Measurements from ENCODE around the gene PDE4A. TPM values are rescaled to one million over a fixed set of nuclear protein-coding genes. Genes with fewer than 3 reads are reported as not detected.

PDE4A gene
- polyA plus RNA-seq, 3 donors = 4.7 to 14.8 (median 5.8) TPM

DNA sequence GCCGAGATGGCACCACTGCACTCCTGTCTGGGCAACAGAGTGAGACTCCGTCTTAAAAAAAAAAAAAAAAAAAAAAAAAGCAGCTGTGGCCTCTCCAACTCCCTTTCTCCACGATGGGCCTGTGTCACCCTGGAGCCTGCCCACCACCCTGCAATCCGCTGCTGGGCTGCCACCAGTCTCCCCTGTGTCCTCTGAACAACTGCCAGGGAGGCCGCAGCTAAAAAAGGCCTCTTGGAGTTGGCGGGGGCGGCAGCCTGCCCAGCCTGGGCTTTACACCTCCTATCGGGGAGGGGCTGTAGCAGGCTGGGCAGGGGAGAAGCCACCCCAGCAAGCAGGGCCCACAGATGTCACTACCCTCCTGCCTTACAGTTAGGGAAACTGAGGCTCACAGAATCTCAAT, 20.5 kb upstream of the PDE4A start:
- H3K36me3 Mint-ChIP-seq = peaks cover 33 to 48% of the 10 kb centered on the region in 2 donors
- peaks cover 0 to 6% of the 10 kb centered on the region in 2 donors for H3K27me3 ChIP-seq (ENCODE audit: control insufficient read depth in 2 of 2, insufficient read depth in 2 of 2, low read length in 2 of 2)
- H3K36me3 ChIP-seq (replicated peaks in 1 of 2; ENCODE audit: control insufficient read depth in 1 of 2, insufficient read depth in 2 of 2, low read length in 2 of 2) = peaks cover 19 to 43% of the 10 kb centered on the region in 2 donors
- peaks cover 68% of the 10 kb centered on the region for H3K79me2 ChIP-seq (ENCODE audit: insufficient read depth, low read length)
- no peak overlapping the region for H3K4me2 ChIP-seq (replicated peaks; ENCODE audit: extremely low read depth, low read length, poor library complexity, severe bottlenecking)
- H3K4me3 ChIP-seq (replicated peaks in 1 of 3; ENCODE audit: low read depth in 2 of 3, low read length in 3 of 3) = no peak overlapping the region
- H3K4me1 Mint-ChIP-seq = peaks cover 36% of the 10 kb centered on the region
- TF ChIP-seq, protein P1, sequence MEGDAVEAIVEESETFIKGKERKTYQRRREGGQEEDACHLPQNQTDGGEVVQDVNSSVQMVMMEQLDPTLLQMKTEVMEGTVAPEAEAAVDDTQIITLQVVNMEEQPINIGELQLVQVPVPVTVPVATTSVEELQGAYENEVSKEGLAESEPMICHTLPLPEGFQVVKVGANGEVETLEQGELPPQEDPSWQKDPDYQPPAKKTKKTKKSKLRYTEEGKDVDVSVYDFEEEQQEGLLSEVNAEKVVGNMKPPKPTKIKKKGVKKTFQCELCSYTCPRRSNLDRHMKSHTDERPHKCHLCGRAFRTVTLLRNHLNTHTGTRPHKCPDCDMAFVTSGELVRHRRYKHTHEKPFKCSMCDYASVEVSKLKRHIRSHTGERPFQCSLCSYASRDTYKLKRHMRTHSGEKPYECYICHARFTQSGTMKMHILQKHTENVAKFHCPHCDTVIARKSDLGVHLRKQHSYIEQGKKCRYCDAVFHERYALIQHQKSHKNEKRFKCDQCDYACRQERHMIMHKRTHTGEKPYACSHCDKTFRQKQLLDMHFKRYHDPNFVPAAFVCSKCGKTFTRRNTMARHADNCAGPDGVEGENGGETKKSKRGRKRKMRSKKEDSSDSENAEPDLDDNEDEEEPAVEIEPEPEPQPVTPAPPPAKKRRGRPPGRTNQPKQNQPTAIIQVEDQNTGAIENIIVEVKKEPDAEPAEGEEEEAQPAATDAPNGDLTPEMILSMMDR (IDR thresholded peaks at IDR 0.05) = no peak
- H4K20me1 ChIP-seq (ENCODE audit: insufficient read depth, low read length) = peaks cover 58% of the 10 kb centered on the region
- no peaks in the 10 kb centered on the region for H3K9me3 ChIP-seq (replicated peaks in 1 of 2; ENCODE audit: control insufficient read depth in 1 of 2, insufficient read depth in 1 of 2, low read length in 2 of 2)
- peak overlapping the region in 1 of 2 donors; percentile 89 for H3K27ac ChIP-seq (ENCODE audit: low read depth in 1 of 2, low read length in 2 of 2)
- H3K4me3 Mint-ChIP-seq = no peak overlapping the region
- WGBS (ENCODE audit: insufficient coverage) = 100% methylated on average over 4 of the region's 8 CpGs
- H3K27me3 Mint-ChIP-seq (ENCODE audit: low read depth in 3 of 3) = peaks cover 6 to 8% (median 7%) of the 10 kb centered on the region in 3 donors
- H3K9me3 Mint-ChIP-seq = no peaks in the 10 kb centered on the region
- intact Hi-C loops (cut with micrococcal nuclease) = loop anchor here (5.0 to 10.0 kb wide), 2 partner anchors 37 to 165 kb away; partner anchors contain the start of genes CDKN2D (in 1 of the 2) and KRI1 (in 1 of the 2)
- H3K27ac Mint-ChIP-seq = peak overlapping the region in 1 of 7 donors; percentile 46
- DNase-seq = no peak
- no peak overlapping the region for H2AFZ ChIP-seq (ENCODE audit: insufficient read depth, low read depth, low read length, poor library complexity, severe bottlenecking)
- H3K9ac ChIP-seq (ENCODE audit: insufficient read depth, low read length, poor library complexity, severe bottlenecking) = no peak overlapping the region
- H3K4me1 ChIP-seq (ENCODE audit: control insufficient read depth in 1 of 2, insufficient read depth in 2 of 2, low read length in 2 of 2) = peaks cover 43 to 46% of the 10 kb centered on the region in 2 donors

DNA sequence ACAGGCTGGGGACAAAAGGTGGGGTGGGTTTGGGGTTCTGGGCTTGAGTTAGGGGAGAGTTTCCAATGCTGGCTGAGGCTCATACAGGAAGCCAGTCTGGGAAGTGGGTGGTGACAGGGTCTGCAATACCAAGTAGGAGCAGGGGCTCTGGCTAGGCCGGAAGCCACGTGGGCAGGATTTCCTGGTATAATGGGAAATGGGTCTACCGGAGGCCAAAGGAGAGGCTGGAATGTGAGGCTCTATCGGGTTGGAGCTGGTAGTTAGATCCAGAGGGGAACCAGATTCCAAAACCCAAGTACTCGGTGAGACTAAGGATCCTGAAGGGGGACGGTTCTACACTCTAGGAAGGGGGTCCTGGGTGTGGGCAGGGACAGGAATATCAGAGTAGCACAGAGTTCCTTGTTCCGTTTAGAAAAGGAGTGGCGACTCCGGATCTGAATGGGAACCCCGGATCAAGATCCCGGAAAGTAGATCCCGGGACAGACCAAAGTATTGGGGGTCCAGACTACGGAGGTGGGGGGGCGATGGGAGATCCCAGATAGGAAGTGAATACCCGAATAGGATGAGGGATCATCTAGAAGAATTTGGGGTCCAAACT, 17.8 kb upstream of the PDE4A start:
- Histone ChIP-seq H3K79me2 (ENCODE audit: insufficient read depth, low read length) (peaks cover 57% of the 10 kb centered on the region), H4K20me1 (ENCODE audit: insufficient read depth, low read length) (peaks cover 50% of the 10 kb centered on the region), H2AFZ (ENCODE audit: insufficient read depth, low read depth, low read length, poor library complexity, severe bottlenecking) (peak overlapping the region; percentile 79), H3K27me3 (ENCODE audit: control insufficient read depth in 2 of 2, insufficient read depth in 2 of 2, low read length in 2 of 2) (peaks cover 3 to 15% of the 10 kb centered on the region in 2 donors), H3K4me3 (replicated peaks in 1 of 3; ENCODE audit: low read depth in 2 of 3, low read length in 3 of 3) (peak overlapping the region; percentile 91 to 98 (median 92)), H3K4me1 (ENCODE audit: control insufficient read depth in 1 of 2, insufficient read depth in 2 of 2, low read length in 2 of 2) (peaks cover 65 to 72% of the 10 kb centered on the region in 2 donors), H3K9ac (ENCODE audit: insufficient read depth, low read length, poor library complexity, severe bottlenecking) (peak overlapping the region; percentile 80), H3K9me3 (replicated peaks in 1 of 2; ENCODE audit: control insufficient read depth in 1 of 2, insufficient read depth in 1 of 2, low read length in 2 of 2) (no peaks in the 10 kb centered on the region), H3K4me2 (replicated peaks; ENCODE audit: extremely low read depth, low read length, poor library complexity, severe bottlenecking) (peak overlapping the region; percentile 96), H3K27ac (ENCODE audit: low read depth in 1 of 2, low read length in 2 of 2) (peak overlapping the region; percentile 53 to 89), H3K36me3 (replicated peaks in 1 of 2; ENCODE audit: control insufficient read depth in 1 of 2, insufficient read depth in 2 of 2, low read length in 2 of 2) (peaks cover 9 to 23% of the 10 kb centered on the region in 2 donors)
- Mint-ChIP-seq H3K4me3 (peak overlapping the region; percentile 94 to 95), H3K27me3 (ENCODE audit: low read depth in 3 of 3) (peaks cover 15 to 23% (median 17%) of the 10 kb centered on the region in 3 donors), H3K27ac (peak overlapping the region; percentile 90 to 99 (median 97)), H3K4me1 (peaks cover 59% of the 10 kb centered on the region), H3K9me3 (peaks cover 0 to 4% (median 0%) of the 10 kb centered on the region in 7 donors), H3K36me3 (peaks cover 22 to 27% of the 10 kb centered on the region in 2 donors)
- intact Hi-C loops (cut with micrococcal nuclease) = loop anchor here (5.0 to 10.0 kb wide), 2 partner anchors 35 to 162 kb away; partner anchors contain the start of genes CDKN2D (in 1 of the 2) and KRI1 (in 1 of the 2)
- peak in 2 of 3 donors; percentile 63 to 64 for DNase-seq
- under 1% methylated on average over 15 of the region's 15 CpGs for WGBS (ENCODE audit: insufficient coverage)
- TF ChIP-seq, protein P1 (IDR thresholded peaks at IDR 0.05) = no peak
